ENCODE data around the gene KAZN.

Gene KAZN

GRCh38 chr1:14808768-14809167 is 210.3 kb downstream of the KAZN start:
- no peak for DNase-seq

GRCh38 chr1:14809191-14809981 is 210.9 kb downstream of the KAZN start:
- DNase-seq, result no peak

- no peak for DNase-seq
Observed at GRCh38 chr1:14810595-14811361, 212.3 kb downstream of the KAZN start.

- no peak for DNase-seq
Observed at GRCh38 chr1:14811573-14811972, 213.1 kb downstream of the KAZN start.

- DNase-seq, result no peak
Observed at GRCh38 chr1:14812189-14812588, 213.7 kb downstream of the KAZN start.

GRCh38 chr1:14815175-14815877 is 216.8 kb downstream of the KAZN start:
- DNase-seq, result no peak

- no peak for DNase-seq
Observed at GRCh38 chr1:14817223-14818170, 219.0 kb downstream of the KAZN start.

GRCh38 chr1:14820295-14821085 is 222.0 kb downstream of the KAZN start:
- no peak for DNase-seq

GRCh38 chr1:14822493-14822892 is 224.0 kb downstream of the KAZN start:
- DNase-seq, result no peak

- DNase-seq, result no peak
Observed at GRCh38 chr1:14822996-14823395, 224.5 kb downstream of the KAZN start.

- no peak for DNase-seq
Observed at GRCh38 chr1:14824314-14824915, 225.9 kb downstream of the KAZN start.

- DNase-seq, result no peak
Observed at GRCh38 chr1:14825396-14825795, 226.9 kb downstream of the KAZN start.

GRCh38 chr1:14826172-14826636 is 227.7 kb downstream of the KAZN start:
- DNase-seq, result no peak

GRCh38 chr1:14826731-14827326 is 228.3 kb downstream of the KAZN start:
- DNase-seq, result no peak

- no peak for DNase-seq
Observed at GRCh38 chr1:14827870-14828269, 229.4 kb downstream of the KAZN start.

GRCh38 chr1:14828665-14829064 is 230.2 kb downstream of the KAZN start:
- DNase-seq, result no peak

- no peak for DNase-seq
Observed at GRCh38 chr1:14835725-14836124, 237.2 kb downstream of the KAZN start.

- no peak for DNase-seq
Observed at GRCh38 chr1:14836426-14837140, 238.1 kb downstream of the KAZN start.

GRCh38 chr1:14840374-14840773 is 241.9 kb downstream of the KAZN start:
- DNase-seq, result no peak

GRCh38 chr1:14841456-14841855 is 243.0 kb downstream of the KAZN start:
- DNase-seq, result no peak

Measured in T-helper 1 cell (primary cell).